OCI-LY1 (cell line): Measurements from ENCODE around the gene SLC25A17.

Source experiments
- H2AFZ ChIP-seq: fragments of 200-600 bp; sonication (generic), shearing (Covaris generic); 2 replicates; pipeline ENCODE4 v1.6.0; 2014; ENCODE audit warnings: antibody characterized with exemption, mild to moderate bottlenecking, low read length
- H3F3A ChIP-seq: fragments of 200-600 bp; sonication (generic), shearing (Covaris generic); 2 replicates; pipeline ENCODE4 v1.6.0; 2014; ENCODE audit warnings: mild to moderate bottlenecking, antibody characterized with exemption, low read length, moderate library complexity; ENCODE audit not compliant: insufficient read depth
- H3K27ac ChIP-seq: fragments of 200-600 bp; sonication (generic); 2 replicates; pipeline ENCODE4 v1.5.1; 2014; ENCODE audit warnings: low read length, mixed run types, mild to moderate bottlenecking, low read depth; ENCODE audit not compliant: poor library complexity, severe bottlenecking
- H3K27me3 ChIP-seq: fragments of 200-600 bp; sonication (generic); 2 replicates; pipeline ENCODE4 v1.6.0; 2014; ENCODE audit warnings: antibody characterized with exemption, mild to moderate bottlenecking, low read length, moderate library complexity; ENCODE audit not compliant: insufficient read depth
- H3K36me3 ChIP-seq: fragments of 200-600 bp; sonication (generic); 2 replicates; pipeline ENCODE4 v1.6.1; 2014; ENCODE audit warnings: mild to moderate bottlenecking, antibody characterized with exemption, low read length, moderate library complexity, mixed read lengths; ENCODE audit not compliant: insufficient read depth
- H3K4me1 ChIP-seq: fragments of 200-600 bp; sonication (generic); 2 replicates; pipeline ENCODE4 v1.5.1; 2014; ENCODE audit warnings: mild to moderate bottlenecking, low read length, moderate library complexity; ENCODE audit not compliant: insufficient read depth, severe bottlenecking
- H3K4me2 ChIP-seq: fragments of 200-600 bp; sonication (generic), shearing (Covaris generic); 2 replicates; pipeline ENCODE4 v1.6.1; 2014; ENCODE audit warnings: low read length
- H3K4me3 ChIP-seq: fragments of 200-600 bp; sonication (generic); 2 replicates; pipeline ENCODE4 v1.5.1; 2014; ENCODE audit warnings: low read length, low read depth, mild to moderate bottlenecking, mixed read lengths; ENCODE audit not compliant: poor library complexity, severe bottlenecking
- H3K79me2 ChIP-seq: fragments of 200-600 bp; shearing (Covaris generic); 2 replicates; pipeline ENCODE4 v1.6.1; 2016; ENCODE audit warnings: mixed run types, low read length, mixed read lengths; ENCODE audit not compliant: insufficient read depth
- H3K9ac ChIP-seq: fragments of 200-600 bp; sonication (generic), shearing (Covaris generic); 2 replicates; pipeline ENCODE4 v1.6.1; 2014; ENCODE audit warnings: mild to moderate bottlenecking, low read length, mixed read lengths
- H3K9me2 ChIP-seq: fragments of 200-600 bp; sonication (generic), shearing (Covaris generic); 2 replicates; pipeline ENCODE4 v1.6.1; 2014; ENCODE audit warnings: low read depth, mild to moderate bottlenecking, low read length, mixed read lengths
- H3K9me3 ChIP-seq: fragments of 200-600 bp; shearing (Covaris generic); 2 replicates; pipeline ENCODE4 v1.6.1; 2014; ENCODE audit warnings: low read length, mixed read lengths
- H4K20me1 ChIP-seq: fragments of 200-600 bp; sonication (generic), shearing (Covaris generic); 2 replicates; pipeline ENCODE4 v1.6.0; 2016; ENCODE audit warnings: mild to moderate bottlenecking, low read length; ENCODE audit not compliant: insufficient read depth
- EZH2 ChIP-seq: fragments of 200-600 bp; sonication (generic), shearing (Covaris generic); IDR thresholded peaks from 2 replicates; pipeline ENCODE4 v1.8.0; 2017; ENCODE audit warnings: borderline replicate concordance, mixed run types, mild to moderate bottlenecking, antibody characterized with exemption, low read length, moderate library complexity, mixed read lengths
- TF ChIP-seq, protein P1 (sequence below): fragments of 200-600 bp; sonication (generic), shearing (Covaris generic); IDR thresholded peaks from 2 replicates; pipeline ENCODE4 v1.5.1; 2017; ENCODE audit warnings: mild to moderate bottlenecking, antibody characterized with exemption, low read length, moderate library complexity, mixed read lengths

SLC25A17 gene

GRCh38 chr22:40753114-40753513 is 66.0 kb downstream of the SLC25A17 start:
- Histone ChIP-seq H3K4me1 (no peaks in the 10 kb centered on the region), H3K9me2 (no peaks in the 10 kb centered on the region), H4K20me1 (no peaks in the 10 kb centered on the region), H3K36me3 (no peaks in the 10 kb centered on the region; the same call in 1 of the 2 replicates), H3F3A (no peaks in the 10 kb centered on the region), H3K4me3 (no peak overlapping the region), H2AFZ (no peak overlapping the region), H3K79me2 (no peaks in the 10 kb centered on the region), H3K27me3 (peaks cover 6% of the 10 kb centered on the region; the same call in 1 of the 2 replicates), H3K9me3 (peaks cover 15% of the 10 kb centered on the region), H3K4me2 (no peak overlapping the region), H3K9ac (no peak overlapping the region), H3K27ac (no peak overlapping the region)
- TF ChIP-seq EZH2, result no peak
- TF ChIP-seq, protein P1, sequence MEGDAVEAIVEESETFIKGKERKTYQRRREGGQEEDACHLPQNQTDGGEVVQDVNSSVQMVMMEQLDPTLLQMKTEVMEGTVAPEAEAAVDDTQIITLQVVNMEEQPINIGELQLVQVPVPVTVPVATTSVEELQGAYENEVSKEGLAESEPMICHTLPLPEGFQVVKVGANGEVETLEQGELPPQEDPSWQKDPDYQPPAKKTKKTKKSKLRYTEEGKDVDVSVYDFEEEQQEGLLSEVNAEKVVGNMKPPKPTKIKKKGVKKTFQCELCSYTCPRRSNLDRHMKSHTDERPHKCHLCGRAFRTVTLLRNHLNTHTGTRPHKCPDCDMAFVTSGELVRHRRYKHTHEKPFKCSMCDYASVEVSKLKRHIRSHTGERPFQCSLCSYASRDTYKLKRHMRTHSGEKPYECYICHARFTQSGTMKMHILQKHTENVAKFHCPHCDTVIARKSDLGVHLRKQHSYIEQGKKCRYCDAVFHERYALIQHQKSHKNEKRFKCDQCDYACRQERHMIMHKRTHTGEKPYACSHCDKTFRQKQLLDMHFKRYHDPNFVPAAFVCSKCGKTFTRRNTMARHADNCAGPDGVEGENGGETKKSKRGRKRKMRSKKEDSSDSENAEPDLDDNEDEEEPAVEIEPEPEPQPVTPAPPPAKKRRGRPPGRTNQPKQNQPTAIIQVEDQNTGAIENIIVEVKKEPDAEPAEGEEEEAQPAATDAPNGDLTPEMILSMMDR, result no peak

- no peak for TF ChIP-seq EZH2
- TF ChIP-seq, protein P1, result no peak
- Histone ChIP-seq H3K4me1 (no peaks in the 10 kb centered on the region), H3K27me3 (peaks cover 6% of the 10 kb centered on the region; the same call in 1 of the 2 replicates), H3K4me3 (no peak overlapping the region), H3K27ac (no peak overlapping the region), H3K4me2 (no peak overlapping the region), H2AFZ (no peak overlapping the region), H3F3A (no peaks in the 10 kb centered on the region), H3K9ac (no peak overlapping the region), H3K36me3 (no peaks in the 10 kb centered on the region; the same call in 1 of the 2 replicates), H4K20me1 (no peaks in the 10 kb centered on the region), H3K9me3 (peaks cover 20% of the 10 kb centered on the region), H3K79me2 (no peaks in the 10 kb centered on the region), H3K9me2 (no peaks in the 10 kb centered on the region)
Observed at GRCh38 chr22:40751250-40751649, 67.9 kb downstream of the SLC25A17 start.

- H3F3A ChIP-seq, result no peaks in the 10 kb centered on the region
- H2AFZ ChIP-seq, result no peak overlapping the region
- no peak overlapping the region for H3K27ac ChIP-seq
- no peak overlapping the region for H3K4me3 ChIP-seq
- H3K9me3 ChIP-seq, result peaks cover 20% of the 10 kb centered on the region
- no peaks in the 10 kb centered on the region for H3K4me1 ChIP-seq
- no peaks in the 10 kb centered on the region for H3K79me2 ChIP-seq
- no peaks in the 10 kb centered on the region for H3K9me2 ChIP-seq
- no peaks in the 10 kb centered on the region for H4K20me1 ChIP-seq
- peaks cover 6% of the 10 kb centered on the region; the same call in 1 of the 2 replicates for H3K27me3 ChIP-seq
- no peaks in the 10 kb centered on the region; the same call in 1 of the 2 replicates for H3K36me3 ChIP-seq
- no peak overlapping the region for H3K9ac ChIP-seq
- no peak overlapping the region for H3K4me2 ChIP-seq
- TF ChIP-seq EZH2, result no peak
- TF ChIP-seq, protein P1, result no peak
Observed at GRCh38 chr22:40749829-40750228, 69.3 kb downstream of the SLC25A17 start.
